Measurements from ENCODE around the gene TBC1D1. TPM values are rescaled to one million over a fixed set of nuclear protein-coding genes. Genes with fewer than 3 reads are reported as not detected.

TBC1D1 gene
- total RNA-seq, 1 experiment from 2014 or later, result 56.0 TPM

DNA sequence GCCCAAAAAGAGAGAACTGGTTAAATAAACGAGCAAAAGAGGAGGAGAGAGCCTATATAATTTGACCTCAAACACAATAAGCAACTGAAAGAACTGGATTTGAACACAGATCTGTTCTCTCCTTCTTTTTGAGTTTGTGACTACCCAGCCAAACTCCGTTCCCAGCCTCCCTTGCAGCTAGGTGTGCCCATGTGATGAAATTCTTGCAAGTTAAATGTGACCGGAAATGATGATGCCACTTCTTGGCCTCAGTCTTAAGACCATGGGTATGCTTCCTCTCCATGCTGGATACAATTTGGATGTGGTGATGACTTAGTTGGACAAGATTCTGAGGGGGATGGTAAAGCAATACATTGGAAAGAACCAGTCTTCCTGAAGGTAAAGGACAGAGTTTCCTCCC lies 273.5 kb downstream of the TBC1D1 start:
- intact Hi-C loops (cut with micrococcal nuclease; ENCODE audit: unreplicated experiment) (no loop called here), in situ Hi-C loops (cut with HindIII; ENCODE audit: low pct_unique_long_range_greater_than_20kb, low sequenced_read_pairs) (no loop called here)
- peaks cover 5% of the 10 kb centered on the region; the same call in 1 of the 2 replicates for H3K9me3 ChIP-seq (ENCODE audit: control insufficient read depth, insufficient read depth, low read depth, low read length)
- no peaks in the 10 kb centered on the region; the same call in 1 of the 2 replicates for H3K4me1 ChIP-seq (ENCODE audit: control insufficient read depth, insufficient read depth, low read length)
- no TSS peak for BruUV-seq (replicated peaks)
- H3K27ac ChIP-seq (ENCODE audit: low read length), result no peak overlapping the region
- H3K4me3 ChIP-seq (ENCODE audit: low read depth in 2 of 2, low read length in 2 of 2), result no peak overlapping the region
- DNase-seq (ENCODE audit: low read depth, low spot score) (no peak), ATAC-seq (no peak)
- H3K36me3 ChIP-seq (ENCODE audit: control insufficient read depth, insufficient read depth, low read length), result no peaks in the 10 kb centered on the region
- ChIA-PET CTCF (no interaction called here), POLR2A (no interaction called here)
- H3K27me3 ChIP-seq (ENCODE audit: control insufficient read depth, insufficient read depth, low read length), result no peaks in the 10 kb centered on the region
- TF ChIP-seq, protein P1, sequence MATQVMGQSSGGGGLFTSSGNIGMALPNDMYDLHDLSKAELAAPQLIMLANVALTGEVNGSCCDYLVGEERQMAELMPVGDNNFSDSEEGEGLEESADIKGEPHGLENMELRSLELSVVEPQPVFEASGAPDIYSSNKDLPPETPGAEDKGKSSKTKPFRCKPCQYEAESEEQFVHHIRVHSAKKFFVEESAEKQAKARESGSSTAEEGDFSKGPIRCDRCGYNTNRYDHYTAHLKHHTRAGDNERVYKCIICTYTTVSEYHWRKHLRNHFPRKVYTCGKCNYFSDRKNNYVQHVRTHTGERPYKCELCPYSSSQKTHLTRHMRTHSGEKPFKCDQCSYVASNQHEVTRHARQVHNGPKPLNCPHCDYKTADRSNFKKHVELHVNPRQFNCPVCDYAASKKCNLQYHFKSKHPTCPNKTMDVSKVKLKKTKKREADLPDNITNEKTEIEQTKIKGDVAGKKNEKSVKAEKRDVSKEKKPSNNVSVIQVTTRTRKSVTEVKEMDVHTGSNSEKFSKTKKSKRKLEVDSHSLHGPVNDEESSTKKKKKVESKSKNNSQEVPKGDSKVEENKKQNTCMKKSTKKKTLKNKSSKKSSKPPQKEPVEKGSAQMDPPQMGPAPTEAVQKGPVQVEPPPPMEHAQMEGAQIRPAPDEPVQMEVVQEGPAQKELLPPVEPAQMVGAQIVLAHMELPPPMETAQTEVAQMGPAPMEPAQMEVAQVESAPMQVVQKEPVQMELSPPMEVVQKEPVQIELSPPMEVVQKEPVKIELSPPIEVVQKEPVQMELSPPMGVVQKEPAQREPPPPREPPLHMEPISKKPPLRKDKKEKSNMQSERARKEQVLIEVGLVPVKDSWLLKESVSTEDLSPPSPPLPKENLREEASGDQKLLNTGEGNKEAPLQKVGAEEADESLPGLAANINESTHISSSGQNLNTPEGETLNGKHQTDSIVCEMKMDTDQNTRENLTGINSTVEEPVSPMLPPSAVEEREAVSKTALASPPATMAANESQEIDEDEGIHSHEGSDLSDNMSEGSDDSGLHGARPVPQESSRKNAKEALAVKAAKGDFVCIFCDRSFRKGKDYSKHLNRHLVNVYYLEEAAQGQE (IDR thresholded peaks at IDR 0.05; ENCODE audit: insufficient read depth in 1 of 2, low read depth in 2 of 2, low read length in 1 of 2), result no peak
- TF ChIP-seq TCF7L2 (IDR thresholded peaks at IDR 0.05; ENCODE audit: low read depth, low read length) (no peak), SIN3A (IDR thresholded peaks at IDR 0.05; ENCODE audit: borderline replicate concordance, insufficient read depth, low read depth, low read length) (no peak), POLR2AphosphoS5 (IDR thresholded peaks at IDR 0.05; ENCODE audit: low read depth, low read length) (no peak)
- TF ChIP-seq, protein P2, sequence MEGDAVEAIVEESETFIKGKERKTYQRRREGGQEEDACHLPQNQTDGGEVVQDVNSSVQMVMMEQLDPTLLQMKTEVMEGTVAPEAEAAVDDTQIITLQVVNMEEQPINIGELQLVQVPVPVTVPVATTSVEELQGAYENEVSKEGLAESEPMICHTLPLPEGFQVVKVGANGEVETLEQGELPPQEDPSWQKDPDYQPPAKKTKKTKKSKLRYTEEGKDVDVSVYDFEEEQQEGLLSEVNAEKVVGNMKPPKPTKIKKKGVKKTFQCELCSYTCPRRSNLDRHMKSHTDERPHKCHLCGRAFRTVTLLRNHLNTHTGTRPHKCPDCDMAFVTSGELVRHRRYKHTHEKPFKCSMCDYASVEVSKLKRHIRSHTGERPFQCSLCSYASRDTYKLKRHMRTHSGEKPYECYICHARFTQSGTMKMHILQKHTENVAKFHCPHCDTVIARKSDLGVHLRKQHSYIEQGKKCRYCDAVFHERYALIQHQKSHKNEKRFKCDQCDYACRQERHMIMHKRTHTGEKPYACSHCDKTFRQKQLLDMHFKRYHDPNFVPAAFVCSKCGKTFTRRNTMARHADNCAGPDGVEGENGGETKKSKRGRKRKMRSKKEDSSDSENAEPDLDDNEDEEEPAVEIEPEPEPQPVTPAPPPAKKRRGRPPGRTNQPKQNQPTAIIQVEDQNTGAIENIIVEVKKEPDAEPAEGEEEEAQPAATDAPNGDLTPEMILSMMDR (IDR thresholded peaks at IDR 0.05), result no peak

DNA sequence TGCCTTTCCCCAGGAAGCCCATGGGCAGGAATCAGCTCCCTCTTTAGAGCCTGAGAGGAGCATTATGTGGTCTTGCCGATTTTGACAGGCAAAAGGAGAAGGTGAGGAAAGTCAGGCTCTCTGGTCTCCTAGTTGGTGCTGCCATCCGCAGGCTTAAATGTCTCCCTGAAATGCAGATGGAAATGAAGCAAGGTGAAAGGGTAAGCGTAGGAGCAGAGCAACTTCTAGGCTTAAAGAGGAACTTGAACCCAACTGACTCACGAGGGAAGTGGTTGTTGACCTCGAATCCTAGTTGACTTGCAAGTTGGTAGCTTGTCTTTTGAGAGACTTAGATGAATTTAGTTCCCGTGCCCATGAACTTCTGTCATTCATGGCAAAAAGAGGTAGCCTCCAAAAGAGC lies 275.2 kb downstream of the TBC1D1 start:
- H3K27ac ChIP-seq (ENCODE audit: low read length), result no peak overlapping the region
- BruUV-seq (replicated peaks), result no TSS peak

More for the DNA sequence above, 275.2 kb downstream of the TBC1D1 start:
- ATAC-seq, result no peak
- in situ Hi-C loops (cut with HindIII; ENCODE audit: low pct_unique_long_range_greater_than_20kb, low sequenced_read_pairs) (no loop called here), intact Hi-C loops (cut with micrococcal nuclease; ENCODE audit: unreplicated experiment) (no loop called here)
- TF ChIP-seq TCF7L2 (IDR thresholded peaks at IDR 0.05; ENCODE audit: low read depth, low read length), result no peak
- no peak for TF ChIP-seq SIN3A (IDR thresholded peaks at IDR 0.05; ENCODE audit: borderline replicate concordance, insufficient read depth, low read depth, low read length)
- no peak for TF ChIP-seq POLR2AphosphoS5 (IDR thresholded peaks at IDR 0.05; ENCODE audit: low read depth, low read length)
- TF ChIP-seq, protein P1 (IDR thresholded peaks at IDR 0.05; ENCODE audit: insufficient read depth in 1 of 2, low read depth in 2 of 2, low read length in 1 of 2), result no peak
- TF ChIP-seq, protein P2 (IDR thresholded peaks at IDR 0.05), result no peak
- no peak for DNase-seq (ENCODE audit: low read depth, low spot score)
- H3K4me1 ChIP-seq (ENCODE audit: control insufficient read depth, insufficient read depth, low read length), result no peaks in the 10 kb centered on the region; the same call in 1 of the 2 replicates
- no peaks in the 10 kb centered on the region for H3K27me3 ChIP-seq (ENCODE audit: control insufficient read depth, insufficient read depth, low read length)
- ChIA-PET CTCF (no interaction called here), POLR2A (no interaction called here)
- no peak overlapping the region for H3K4me3 ChIP-seq (ENCODE audit: low read depth in 2 of 2, low read length in 2 of 2)
- no peaks in the 10 kb centered on the region for H3K36me3 ChIP-seq (ENCODE audit: control insufficient read depth, insufficient read depth, low read length)
- peaks cover 5% of the 10 kb centered on the region; the same call in 1 of the 2 replicates for H3K9me3 ChIP-seq (ENCODE audit: control insufficient read depth, insufficient read depth, low read depth, low read length)
